ENCODE results near the gene IFNA13. TPM values are rescaled to one million over a fixed set of nuclear protein-coding genes. Genes with fewer than 3 reads are reported as not detected.

IFNA13 gene
- total RNA-seq, 1 donor from 2014 or later, result not detected

DNA sequence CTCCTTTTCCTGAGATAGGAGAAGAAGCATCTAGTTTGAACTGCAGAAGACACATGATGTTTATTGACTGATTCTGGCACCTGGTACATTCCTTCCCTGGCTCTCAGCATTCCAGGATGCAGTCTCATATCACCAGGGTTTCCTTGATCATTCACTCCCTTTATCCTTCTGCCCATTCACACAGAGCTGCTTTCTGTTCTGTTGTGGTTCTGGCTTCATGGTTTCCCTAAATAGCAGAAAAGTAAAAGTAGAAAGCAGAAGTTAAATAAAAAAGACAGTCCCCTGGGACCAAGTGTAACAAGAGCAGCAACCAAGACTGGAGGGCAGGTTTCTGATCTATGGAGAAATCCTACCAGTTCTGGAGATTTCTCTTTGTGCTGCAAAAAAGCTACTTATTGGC is 44.2 kb upstream of the IFNA13 start:
- Histone ChIP-seq H3K4me3 (ENCODE audit: low read depth, low read length) (no peak overlapping the region), H3K27me3 (ENCODE audit: control insufficient read depth, insufficient read depth, low read length) (peaks cover 8% of the 10 kb centered on the region), H3K36me3 (ENCODE audit: control insufficient read depth, insufficient read depth, low read length) (no peaks in the 10 kb centered on the region)
- TF ChIP-seq, protein P1, sequence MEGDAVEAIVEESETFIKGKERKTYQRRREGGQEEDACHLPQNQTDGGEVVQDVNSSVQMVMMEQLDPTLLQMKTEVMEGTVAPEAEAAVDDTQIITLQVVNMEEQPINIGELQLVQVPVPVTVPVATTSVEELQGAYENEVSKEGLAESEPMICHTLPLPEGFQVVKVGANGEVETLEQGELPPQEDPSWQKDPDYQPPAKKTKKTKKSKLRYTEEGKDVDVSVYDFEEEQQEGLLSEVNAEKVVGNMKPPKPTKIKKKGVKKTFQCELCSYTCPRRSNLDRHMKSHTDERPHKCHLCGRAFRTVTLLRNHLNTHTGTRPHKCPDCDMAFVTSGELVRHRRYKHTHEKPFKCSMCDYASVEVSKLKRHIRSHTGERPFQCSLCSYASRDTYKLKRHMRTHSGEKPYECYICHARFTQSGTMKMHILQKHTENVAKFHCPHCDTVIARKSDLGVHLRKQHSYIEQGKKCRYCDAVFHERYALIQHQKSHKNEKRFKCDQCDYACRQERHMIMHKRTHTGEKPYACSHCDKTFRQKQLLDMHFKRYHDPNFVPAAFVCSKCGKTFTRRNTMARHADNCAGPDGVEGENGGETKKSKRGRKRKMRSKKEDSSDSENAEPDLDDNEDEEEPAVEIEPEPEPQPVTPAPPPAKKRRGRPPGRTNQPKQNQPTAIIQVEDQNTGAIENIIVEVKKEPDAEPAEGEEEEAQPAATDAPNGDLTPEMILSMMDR (IDR thresholded peaks at IDR 0.05; ENCODE audit: insufficient read depth, low read length, severe bottlenecking), result no peak
- no peak for DNase-seq (ENCODE audit: low read depth)
- FAIRE-seq, result no peak

DNA sequence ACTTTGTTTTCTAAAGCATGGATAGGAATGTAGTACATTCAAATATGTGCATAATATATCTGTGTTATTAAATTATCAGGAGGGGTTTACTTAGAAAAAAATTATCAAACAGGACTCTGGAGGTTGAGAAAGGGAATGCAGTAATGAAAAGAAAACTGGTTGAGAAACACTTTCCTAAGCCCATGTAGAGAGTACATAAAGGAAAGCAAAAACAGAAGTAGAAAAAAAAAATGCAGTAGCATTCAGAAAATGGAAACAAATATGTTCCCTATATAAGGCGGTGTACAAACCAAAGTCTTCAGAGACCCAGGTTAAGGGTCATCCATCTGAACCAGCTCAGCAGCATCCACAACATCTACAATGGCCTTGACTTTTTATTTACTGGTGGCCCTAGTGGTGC is 41.0 kb upstream of the IFNA13 start, which contains the start of gene IFNA8:
IFNA8 (plus strand) TSS at position 301 of the 400 bp plus-strand sequence; CDS start at position 361, 60 bp downstream.
- DNase-seq (ENCODE audit: low read depth), result no peak
- H3K27me3 ChIP-seq (ENCODE audit: control insufficient read depth, insufficient read depth, low read length), result peaks cover 8% of the 10 kb centered on the region
- FAIRE-seq, result no peak
- TF ChIP-seq, protein P1 (IDR thresholded peaks at IDR 0.05; ENCODE audit: insufficient read depth, low read length, severe bottlenecking), result no peak
- H3K4me3 ChIP-seq (ENCODE audit: low read depth, low read length), result no peak within 1 kb of the TSS
- no peaks in the 10 kb centered on the region for H3K36me3 ChIP-seq (ENCODE audit: control insufficient read depth, insufficient read depth, low read length)

DNA sequence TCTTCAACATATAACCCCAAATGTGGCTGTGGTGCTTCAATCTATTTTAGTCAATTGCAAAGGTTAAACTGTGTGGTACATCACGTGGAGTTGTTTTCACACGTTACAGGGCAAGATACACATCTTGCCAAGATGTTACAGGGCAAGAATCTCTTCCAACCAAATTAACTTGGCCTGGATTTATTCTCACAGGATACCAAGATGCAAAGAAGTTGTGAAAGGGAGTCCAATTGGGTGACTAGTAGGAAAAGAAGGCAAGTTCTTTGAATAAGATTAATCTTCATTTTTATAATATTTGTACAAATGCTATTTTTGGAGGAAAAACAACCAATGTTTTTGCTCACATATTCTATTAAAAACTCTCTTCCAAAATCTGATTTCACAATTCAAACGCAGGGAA is 36.3 kb upstream of the IFNA13 start:
- no peak overlapping the region for H3K4me3 ChIP-seq (ENCODE audit: low read depth, low read length)
- H3K27me3 ChIP-seq (ENCODE audit: control insufficient read depth, insufficient read depth, low read length), result peaks cover 16% of the 10 kb centered on the region
- H3K36me3 ChIP-seq (ENCODE audit: control insufficient read depth, insufficient read depth, low read length), result no peaks in the 10 kb centered on the region
- TF ChIP-seq, protein P1 (IDR thresholded peaks at IDR 0.05; ENCODE audit: insufficient read depth, low read length, severe bottlenecking), result no peak
- DNase-seq (ENCODE audit: low read depth), result no peak
- no peak for FAIRE-seq

DNA sequence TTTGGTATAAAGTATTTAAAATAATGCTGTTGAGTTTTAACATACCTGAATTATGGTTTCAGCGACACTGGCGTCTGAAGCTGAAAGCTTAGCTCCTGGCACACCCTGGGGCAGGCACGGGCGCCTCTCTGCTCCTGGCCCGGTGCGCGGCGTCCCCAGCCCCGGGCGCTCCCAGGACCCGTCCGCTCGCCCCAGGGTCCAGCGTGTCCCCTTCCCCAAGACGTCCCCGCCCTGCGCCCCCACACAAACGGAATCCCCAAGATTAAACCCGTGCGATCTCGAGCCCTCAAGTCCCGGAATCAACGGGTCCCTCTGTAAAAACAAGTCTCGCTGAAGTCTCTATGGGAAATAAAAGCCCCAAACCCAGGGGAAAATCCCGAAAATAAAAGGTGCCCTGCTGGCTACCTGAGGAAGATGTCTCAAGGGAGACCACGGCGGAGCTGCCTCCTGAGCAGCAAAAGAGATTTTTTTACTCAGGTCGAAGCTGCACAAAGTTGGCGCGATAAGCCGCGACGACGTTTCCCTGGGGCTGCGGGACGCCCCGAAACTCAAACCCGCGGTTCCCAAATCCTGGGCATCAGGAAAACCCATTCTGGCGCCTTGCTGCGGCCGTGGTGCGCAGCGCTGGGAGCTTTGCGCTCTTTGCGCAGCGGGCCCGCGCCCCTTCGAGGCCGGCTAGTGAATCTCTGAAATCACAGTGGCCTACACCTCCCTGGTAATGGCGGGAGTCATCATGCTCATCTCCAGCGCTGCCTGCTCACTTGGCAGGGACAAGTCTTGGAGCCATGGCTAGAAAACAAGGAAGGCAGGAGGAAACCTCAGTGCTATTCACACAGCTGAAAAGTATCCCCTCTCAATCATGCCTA is 34.8 kb upstream of the IFNA13 start:
- Histone ChIP-seq H3K4me3 (ENCODE audit: low read depth, low read length) (no peak overlapping the region), H3K27me3 (ENCODE audit: control insufficient read depth, insufficient read depth, low read length) (peaks cover 16% of the 10 kb centered on the region), H3K36me3 (ENCODE audit: control insufficient read depth, insufficient read depth, low read length) (no peaks in the 10 kb centered on the region)
- TF ChIP-seq, protein P1 (IDR thresholded peaks at IDR 0.05; ENCODE audit: insufficient read depth, low read length, severe bottlenecking), result no peak
- DNase-seq (ENCODE audit: low read depth) (no peak), FAIRE-seq (no peak)

DNA sequence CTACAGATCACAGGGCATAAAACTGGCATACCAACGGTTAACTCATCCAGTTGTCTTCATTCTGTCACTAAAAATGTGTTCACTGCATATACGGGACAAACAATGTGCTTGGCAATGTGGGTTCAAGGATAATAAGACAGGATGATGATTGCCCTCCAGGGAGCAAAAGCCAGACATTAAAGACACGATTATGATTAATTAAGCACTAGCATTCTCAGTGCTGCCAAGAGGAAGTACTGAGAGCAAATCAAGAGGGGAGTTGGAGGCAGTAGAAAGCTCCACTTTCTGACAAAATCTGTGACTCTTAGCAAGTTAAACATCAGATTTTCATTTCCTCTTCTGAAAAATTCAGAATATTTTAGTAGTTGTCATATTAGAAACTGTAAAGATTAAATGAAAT is 32.1 kb upstream of the IFNA13 start:
- FAIRE-seq (no peak), DNase-seq (ENCODE audit: low read depth) (no peak)
- Histone ChIP-seq H3K36me3 (ENCODE audit: control insufficient read depth, insufficient read depth, low read length) (no peaks in the 10 kb centered on the region), H3K27me3 (ENCODE audit: control insufficient read depth, insufficient read depth, low read length) (peaks cover 23% of the 10 kb centered on the region), H3K4me3 (ENCODE audit: low read depth, low read length) (no peak overlapping the region)
- TF ChIP-seq, protein P1 (IDR thresholded peaks at IDR 0.05; ENCODE audit: insufficient read depth, low read length, severe bottlenecking), result no peak
